GF-D8 (cell line): ENCODE results near the gene MEGF8.

Experiments
- DNase-seq: peaks from one replicate; lab custom pipeline; 2025; lab: John Stamatoyannopoulos, UW

Gene MEGF8, protein sequence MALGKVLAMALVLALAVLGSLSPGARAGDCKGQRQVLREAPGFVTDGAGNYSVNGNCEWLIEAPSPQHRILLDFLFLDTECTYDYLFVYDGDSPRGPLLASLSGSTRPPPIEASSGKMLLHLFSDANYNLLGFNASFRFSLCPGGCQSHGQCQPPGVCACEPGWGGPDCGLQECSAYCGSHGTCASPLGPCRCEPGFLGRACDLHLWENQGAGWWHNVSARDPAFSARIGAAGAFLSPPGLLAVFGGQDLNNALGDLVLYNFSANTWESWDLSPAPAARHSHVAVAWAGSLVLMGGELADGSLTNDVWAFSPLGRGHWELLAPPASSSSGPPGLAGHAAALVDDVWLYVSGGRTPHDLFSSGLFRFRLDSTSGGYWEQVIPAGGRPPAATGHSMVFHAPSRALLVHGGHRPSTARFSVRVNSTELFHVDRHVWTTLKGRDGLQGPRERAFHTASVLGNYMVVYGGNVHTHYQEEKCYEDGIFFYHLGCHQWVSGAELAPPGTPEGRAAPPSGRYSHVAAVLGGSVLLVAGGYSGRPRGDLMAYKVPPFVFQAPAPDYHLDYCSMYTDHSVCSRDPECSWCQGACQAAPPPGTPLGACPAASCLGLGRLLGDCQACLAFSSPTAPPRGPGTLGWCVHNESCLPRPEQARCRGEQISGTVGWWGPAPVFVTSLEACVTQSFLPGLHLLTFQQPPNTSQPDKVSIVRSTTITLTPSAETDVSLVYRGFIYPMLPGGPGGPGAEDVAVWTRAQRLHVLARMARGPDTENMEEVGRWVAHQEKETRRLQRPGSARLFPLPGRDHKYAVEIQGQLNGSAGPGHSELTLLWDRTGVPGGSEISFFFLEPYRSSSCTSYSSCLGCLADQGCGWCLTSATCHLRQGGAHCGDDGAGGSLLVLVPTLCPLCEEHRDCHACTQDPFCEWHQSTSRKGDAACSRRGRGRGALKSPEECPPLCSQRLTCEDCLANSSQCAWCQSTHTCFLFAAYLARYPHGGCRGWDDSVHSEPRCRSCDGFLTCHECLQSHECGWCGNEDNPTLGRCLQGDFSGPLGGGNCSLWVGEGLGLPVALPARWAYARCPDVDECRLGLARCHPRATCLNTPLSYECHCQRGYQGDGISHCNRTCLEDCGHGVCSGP (N-terminal part only)

DNA sequence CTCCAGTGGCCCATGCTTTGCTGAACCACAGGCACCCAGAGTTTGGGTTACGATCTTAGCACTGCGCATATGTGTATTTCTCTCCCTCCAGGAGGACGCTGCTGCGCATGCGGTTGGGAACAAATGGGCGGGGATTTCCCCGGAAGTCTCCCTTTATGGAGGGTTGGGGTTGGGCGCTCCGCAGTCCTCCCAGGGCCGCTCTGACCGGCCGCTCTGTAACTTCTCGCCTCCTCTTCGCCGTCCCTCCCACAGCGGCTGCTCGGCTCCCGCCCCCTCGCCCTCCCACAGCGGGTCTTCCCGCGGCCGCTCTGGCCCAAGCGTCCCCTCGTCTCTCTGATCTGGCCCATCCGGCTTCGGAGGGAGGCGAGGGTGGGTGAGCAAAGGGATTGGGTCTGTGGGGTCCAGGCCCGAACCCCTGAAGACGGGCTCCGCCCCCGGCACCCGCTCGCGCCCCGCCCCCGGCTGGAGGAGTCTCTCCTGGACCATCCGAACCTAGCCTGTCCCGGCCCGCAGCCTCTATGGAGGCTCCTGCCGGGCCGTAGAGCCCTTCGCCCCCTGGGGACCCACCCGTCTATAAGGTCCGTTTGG, at the start of gene MEGF8:
MEGF8 (plus strand) TSS at position 328 of the 588 bp plus-strand sequence. CDS start 609 bp downstream, outside the sequence.
- peak; percentile 96 for DNase-seq

DNA sequence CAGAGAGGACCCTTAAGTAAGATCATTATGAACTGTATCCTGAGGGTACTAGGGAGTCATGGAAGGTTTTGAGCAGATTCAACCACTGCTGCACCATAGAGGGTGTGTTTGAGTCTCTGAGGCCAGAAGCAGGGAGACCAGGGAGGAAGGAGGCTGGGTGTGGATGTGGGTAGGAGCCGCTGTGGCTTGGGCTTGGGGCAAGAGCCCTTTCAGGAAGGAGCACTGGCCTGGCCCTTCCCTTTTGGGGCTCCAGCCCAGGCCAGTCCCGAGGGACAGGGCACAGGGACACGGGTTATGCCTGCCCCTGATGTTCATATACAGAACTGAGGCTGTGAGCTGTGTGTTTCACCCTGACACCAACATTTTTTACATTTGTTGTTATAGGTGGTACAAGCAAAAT, 49.2 kb upstream of the MEGF8 start:
- no peak for DNase-seq

DNA sequence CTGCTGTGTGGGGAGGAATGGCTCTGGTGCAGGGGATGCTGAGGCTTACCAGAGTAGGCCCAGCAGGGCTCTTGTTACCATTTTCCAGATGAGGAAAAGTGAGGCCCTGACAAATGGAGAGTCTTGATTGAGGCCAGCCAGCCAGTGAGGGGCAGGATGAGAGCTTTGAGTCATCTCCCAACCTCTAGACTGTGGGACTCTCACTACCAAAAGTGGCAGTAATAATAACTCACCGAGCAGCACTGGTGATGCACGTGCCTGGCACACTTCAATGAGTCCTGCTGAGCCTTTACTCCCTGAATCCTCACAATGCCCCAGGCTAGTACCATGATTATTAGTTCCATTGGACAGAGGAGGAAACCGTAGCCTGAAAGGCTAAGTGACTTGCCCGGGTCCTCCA, 48.6 kb upstream of the MEGF8 start:
- DNase-seq = no peak

DNA sequence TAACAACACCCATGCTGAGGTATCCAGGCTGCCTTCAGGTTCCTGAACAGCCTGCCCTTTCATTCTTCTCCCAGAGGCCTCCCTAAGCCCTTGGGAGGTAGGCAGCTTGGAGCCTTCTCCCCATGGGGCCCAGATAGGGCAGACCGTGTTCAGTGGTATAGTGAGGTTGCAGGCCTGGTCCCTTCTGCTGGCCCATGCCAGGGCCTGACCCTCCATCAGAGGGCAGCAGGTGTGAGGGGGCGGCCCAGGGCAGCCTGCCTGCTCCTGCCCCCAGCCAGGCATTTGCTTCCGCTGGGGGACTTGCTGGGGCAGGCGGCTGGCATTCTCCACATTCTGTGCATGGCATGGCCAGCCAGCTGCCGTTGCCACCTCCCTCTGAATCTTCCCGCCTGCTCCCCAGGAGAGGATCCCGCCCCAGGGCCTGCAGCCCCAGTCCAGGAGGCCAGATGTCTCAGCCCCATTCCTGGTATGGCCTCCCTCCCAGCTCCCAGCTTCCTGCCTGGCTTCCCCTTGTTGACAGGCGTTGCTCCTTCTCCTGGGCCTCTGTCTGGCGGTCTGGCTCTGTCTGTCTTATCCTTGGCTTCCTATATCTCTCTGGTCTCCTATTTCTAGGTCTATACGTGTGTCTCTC, 47.5 kb upstream of the MEGF8 start:
- no peak for DNase-seq

DNA sequence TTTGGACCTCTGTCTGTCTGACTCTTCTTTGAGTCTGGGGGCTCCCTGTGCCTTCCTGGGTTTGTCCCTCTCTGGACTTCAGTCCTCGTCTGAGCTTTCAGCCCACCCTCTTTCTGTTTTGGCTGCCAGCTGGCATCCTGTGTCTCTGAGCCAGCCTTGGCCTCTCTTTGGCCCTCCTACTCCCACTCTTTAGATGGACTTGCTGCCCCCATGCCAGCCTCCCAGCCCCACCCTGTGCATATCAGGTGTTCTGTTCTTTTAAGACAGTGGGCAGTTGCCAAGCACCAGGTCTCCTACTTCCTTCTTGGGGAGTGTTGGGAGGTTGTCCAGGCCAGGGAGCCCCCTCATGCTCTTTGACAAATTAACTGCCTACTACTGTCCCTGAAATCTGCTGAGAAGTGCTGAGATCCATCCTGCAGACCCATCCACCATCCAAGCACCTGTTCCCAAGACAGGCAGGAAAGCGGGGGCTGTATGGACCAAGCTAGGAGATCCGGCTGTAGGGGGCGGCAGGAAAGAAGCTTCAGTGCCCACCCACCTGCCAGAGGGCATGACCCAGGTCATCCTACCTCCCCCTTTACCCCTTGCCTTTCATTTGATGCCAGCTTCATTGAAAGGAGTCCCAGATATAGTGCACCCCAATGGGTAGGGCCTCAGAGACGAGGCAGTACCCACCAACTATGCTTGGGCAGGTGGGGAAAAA, 46.8 kb upstream of the MEGF8 start:
- no peak for DNase-seq

DNA sequence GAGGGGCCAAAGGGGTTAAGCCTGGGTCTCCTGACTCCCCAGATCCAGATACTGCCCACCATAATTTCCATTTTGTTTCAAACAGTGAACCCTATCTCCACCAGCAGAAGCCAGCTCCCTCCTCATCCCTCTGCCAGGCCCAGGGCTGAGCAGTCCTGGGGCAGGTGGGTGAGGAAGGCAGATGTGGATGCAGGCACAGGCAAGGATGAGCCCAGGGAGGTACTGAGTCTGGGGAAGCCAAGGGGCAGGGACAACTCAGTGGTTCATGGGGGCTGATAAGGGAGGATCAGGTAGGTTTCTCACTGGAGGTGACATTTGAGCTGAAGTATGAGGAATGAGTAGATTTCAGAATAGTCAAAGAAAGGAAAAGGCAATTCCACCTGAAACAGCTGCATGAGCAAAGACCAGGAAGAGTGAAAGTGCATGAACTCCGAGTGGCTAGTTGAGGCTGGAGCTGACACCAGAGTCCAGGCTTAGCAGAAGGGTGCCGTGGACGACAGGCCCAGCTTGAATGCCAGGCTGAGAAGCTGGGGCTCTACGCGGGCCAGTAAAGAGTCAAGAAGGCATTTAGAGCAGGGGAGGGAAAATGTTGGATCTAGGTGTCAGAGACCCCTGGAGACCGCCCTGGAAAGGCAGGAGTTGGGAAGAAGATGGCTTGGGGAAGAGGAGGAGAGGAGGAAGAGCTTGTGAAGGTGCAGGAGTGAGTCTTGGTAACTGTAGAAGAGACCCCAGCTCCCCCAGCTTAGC, 46.1 kb upstream of the MEGF8 start:
- DNase-seq = no peak

DNA sequence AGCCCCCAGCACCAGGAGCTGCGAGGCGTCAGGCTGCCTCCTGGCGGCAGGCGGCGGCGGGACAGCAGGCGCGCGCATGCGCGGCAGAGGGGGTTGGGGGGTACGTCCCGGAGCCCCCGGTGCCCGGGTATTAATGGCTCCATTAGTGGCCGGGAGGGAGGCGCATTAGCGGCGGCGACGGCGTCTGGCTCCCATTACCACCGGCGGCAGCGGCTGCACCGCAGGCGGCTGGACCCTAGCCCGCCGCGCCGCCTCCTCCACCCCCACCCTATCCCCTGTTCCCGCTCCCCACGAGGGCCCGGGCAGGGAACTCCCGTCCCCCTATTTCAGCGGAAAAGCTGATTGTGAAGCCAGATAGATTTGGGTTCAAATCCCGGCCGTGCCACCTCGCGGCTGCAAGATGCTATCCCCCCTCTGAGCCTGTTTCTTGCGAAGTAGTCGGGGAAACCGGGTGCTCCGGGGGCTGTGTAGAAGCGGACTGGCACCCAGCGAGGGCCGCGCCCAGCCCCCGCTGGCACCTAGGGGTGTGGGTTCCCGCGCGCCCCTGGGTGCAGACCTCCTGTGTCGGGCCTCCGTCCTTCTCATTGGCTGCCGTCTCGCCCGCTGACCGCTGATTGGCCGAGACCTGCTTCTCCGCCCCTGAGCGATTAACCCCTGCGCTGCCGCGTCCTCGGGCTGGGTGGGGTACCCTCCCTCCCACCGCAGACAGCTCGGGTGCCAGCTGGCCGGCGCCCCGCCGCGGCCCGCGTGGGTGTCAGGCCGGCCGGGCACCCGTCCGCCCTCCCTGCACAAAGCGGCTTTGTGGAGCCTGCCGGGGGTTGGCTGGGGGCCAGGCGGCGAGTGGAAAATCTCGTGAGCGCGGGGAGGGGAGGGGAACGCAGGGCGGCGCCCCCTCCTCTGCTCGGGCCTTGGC, 45.3 kb upstream of the MEGF8 start:
- peak; percentile 68 for DNase-seq

DNA sequence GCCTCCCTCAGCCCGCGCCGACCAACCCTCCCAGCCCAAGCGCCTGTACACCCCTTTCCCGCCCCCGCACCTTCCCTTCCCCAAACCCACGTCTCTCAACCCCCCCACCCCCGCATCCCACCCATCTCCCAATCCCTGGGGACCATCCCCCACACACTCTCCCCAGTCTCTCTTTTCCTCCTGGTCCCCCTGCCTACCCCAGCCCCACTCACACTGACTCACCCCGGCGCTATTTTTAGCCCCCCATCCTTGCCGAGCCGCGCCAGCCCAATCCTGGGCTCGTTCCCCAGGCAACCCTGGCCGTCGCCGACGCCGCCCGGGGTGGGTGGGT, 44.7 kb upstream of the MEGF8 start:
- DNase-seq = no peak

DNA sequence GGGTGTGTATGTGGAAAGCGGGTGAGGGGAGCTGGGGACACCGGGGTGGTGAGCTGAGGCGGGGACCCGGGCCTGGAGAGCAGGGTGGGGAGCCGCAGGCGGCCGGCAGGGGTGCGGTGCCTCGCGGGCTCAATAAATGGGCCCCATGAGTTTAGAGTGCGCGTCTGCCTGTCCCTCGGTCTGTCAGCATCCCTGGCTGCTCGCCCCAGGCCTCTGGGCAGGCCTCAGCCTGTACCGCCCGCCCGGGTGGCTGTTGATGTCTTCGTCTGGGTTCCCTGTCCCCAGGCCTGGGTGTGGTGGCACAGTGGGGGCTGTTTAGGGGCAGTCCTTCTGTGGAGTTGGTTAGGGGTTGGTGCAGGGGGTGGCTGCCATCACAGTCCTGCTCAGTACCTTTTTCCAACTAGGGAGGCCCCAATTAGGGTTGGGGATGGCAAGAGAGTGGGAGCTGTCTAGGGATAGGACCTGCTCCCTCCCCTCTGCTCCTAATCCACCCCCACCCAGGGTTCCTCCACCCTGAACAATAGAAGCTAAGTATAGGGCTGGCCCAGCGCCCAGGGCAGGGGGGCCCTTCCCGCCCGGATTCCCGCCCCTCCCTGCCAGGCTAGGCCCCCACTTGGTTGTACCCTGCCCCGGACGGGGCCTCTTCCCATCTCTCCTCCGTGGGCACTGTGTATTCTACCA, 44.1 kb upstream of the MEGF8 start:
- no peak for DNase-seq

DNA sequence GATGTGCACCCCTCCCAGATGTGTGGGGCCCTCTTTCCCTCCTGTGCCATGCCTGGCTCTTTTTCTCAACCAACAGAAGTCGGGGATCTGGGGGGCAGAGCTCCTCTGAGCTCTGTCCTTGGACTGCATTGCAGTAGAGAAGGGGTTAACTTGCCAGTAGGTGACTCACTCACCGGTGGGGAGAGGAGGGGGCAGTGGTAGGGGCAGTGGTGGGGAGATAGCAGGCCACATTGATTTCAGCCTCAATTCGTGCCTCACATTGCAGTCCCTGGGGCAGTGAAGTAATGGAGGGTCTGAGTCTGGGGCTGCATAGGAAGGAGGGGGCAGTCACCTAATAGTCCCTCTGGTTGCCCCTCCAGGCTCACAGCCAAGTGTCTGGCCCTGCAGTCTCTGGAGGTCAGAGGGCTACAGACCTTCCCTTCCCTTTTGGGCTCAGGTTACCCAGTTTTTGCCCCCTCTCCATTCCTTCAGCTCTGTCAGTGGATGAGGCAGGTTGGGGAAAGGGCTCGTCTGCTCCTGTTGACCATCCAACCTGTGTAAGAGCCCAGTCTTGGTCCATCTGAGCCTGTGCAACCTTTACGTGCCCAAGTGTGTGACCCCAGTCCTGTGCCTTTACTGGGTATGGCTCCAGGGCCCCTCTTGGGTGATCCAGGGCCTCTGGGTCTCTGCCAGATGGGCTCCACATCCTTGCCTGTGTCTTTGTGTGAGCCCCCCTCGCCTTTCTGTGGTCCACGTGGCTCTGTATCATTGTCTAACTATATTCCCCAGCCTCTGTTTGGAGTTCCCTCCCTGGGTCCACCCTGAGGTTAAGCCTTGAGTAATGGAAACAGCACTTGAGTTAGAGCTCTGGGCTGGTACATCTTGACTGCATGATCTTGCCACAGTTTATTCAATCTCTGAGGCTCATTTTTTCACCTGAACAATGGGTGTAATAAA, 43.3 kb upstream of the MEGF8 start:
- no peak for DNase-seq

DNA sequence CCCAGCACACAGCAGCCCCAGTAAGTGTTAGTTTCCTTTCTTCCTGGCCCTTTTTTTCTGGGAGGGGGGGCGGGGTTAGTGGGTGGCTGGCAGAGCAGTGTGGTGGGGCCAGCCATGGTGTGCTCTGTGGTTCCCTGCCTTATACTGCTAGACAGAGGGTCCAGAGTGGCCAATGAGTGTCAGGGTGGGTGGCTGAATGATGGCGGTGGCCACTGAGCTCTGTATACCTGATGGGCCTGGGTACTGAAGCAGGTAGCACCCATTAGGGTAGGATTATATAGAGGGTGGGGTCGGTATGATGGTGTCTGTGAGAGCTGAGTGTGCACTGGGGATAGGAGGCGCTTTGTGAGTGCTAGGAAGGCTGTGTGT, 42.6 kb upstream of the MEGF8 start:
- DNase-seq = no peak

DNA sequence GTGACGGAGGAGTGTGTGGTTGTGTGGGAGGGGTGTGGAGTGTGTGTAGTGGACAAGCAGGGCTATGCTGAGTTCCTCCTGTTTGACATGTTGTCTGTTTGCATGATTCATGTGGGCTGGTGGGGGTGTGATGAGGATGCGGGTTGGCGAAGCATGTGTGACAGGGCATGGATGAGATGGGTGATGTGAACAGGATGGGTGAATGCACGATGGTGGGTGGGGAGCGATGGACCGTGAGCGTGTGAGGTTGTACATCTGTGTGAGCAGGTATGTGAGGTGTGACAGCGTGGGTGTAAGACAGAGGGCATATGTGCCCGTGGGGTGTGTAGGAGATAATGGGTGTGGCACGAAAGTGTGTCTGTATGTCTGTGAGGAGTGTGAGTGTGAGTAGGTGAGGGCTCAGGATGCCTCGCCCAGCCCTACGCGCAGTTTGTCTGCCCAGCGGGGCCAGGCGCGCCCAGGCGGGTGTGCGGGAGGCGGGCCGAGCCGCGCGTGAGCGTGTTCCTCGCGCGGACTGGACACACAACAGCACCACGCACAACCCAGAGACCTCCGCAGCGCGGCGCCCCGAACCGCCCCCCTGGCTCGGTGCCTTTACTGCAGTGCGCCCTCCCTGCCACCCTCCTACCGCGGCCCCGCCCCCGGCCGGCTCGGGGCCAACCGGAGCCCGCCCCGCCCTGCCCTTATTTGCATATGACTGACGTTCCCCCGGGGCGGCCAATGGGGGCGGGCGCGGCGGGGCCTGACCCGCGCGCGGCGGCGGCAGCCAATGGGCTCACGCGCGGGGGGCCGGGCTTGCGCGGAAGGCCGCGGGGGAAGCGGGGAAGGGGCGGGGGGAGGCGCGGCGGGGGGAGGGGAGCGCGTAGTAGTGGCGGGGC, 42.0 kb upstream of the MEGF8 start:
- DNase-seq = peak; percentile 73

DNA sequence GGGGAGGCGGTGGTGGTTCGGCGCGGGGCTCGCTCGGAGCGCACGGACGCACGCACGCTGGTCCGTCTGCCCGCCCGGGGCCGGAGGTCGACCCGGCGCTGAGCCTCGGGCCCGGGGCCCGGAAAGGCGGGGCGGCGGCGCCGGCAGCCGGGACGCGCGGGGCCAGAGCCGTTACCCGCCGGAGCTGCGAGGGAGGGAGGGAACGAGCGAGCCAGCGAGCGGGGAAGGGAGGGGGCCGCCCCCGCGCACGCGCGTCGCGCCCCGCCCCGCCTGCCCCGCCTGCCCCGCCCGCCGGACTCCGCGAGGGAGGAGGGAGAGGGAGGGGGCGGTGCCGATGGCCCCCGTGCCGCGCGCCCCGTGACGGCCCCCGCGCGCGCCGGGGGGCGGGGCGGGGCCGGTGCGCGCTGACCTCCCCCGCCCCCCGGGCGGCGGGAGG, 41.4 kb upstream of the MEGF8 start:
- no peak for DNase-seq

DNA sequence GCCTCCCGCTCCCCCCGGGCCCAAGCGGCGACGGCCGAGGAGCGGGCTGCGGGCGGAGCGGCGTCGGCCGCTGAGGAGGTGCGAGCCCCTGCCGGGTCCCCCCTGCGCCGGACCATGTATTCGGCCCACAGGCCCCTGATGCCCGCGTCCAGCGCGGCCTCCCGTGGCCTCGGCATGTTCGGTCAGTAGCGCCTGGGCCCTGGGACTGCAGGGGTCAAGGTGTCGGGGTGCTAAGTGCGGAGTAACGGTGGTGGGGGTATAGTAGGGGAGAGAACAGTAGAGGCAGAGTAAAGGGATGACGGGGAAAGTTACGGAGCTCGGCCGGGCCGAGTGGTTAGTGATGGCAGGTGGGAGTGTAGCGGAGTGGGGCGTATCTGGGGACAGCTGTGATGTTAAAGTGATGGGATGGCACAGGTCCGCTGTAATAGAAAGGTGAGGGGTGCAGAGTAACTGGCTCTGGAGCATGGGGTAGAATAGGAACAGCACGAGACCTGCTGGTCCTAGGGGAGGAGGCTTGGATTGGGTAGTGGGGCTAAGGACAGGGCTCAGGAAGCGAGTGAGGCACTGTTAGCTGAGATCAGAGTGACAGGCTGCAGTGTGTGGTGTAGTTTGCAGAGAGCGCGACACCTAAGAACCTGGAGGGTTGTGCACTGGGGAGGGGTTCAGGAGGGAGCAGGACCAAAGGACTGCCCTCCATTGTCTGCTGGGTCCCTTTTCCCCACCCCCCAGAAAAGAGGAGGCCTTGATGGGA, 40.7 kb upstream of the MEGF8 start:
- no peak for DNase-seq

DNA sequence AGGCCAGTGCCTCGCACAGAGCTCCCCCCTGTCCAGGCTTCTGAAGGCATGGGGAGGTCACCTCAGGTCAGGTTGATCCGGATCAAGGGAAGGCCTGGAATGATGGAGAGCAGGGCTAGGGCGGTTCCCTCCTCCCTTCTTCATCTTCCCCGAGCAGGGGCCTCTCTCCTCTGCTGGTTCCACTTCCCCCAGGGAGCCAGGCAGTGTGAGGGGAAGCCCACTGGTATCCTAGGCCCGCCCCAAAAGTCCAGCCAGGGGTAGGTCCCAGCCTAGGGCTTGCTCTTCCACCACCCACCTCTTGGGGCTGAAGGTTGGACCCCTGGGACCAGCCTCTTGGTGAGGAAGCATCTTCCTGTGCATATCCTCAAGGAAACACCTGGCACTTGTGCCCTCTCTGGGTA, 39.9 kb upstream of the MEGF8 start:
- no peak for DNase-seq

DNA sequence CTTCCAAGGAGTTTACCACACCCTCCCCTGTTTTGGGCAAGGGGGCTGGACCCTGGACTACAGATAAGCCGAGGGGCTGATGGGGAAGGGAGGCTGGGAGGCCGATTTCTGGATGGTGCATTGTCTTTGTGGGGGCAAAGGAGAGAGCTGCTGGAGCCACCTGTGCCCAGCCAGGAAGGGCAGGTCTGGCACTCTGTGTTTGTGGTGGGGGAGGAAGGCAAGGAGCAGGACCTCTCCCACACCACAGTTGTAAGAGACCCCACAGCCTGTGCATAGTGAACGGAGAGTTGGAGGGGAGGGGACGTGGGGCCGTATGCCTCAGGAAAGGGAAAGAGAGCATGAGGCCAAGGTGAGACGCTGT, 39.5 kb upstream of the MEGF8 start:
- DNase-seq = no peak
